GM18951 (cell line): Measurements from ENCODE around the gene RNF25.

Source experiments
- POLR2A ChIP-seq: IDR thresholded peaks from 4 replicates; pipeline ENCODE4 v1.6.1; 2011; ENCODE audit warnings: mild to moderate bottlenecking; ENCODE audit not compliant: insufficient read length, insufficient read depth; ENCODE audit errors: extremely low read depth
- in situ Hi-C: fragments of 300-500 bp; cut with MboI; formaldehyde crosslinking; loops from one replicate; pipeline ENCODE4 v1.12.0; 2022; ENCODE audit warnings: low sequenced_read_pairs, mixed read lengths, inconsistent platforms; ENCODE audit not compliant: unreplicated experiment

The RNF25 gene

DNA sequence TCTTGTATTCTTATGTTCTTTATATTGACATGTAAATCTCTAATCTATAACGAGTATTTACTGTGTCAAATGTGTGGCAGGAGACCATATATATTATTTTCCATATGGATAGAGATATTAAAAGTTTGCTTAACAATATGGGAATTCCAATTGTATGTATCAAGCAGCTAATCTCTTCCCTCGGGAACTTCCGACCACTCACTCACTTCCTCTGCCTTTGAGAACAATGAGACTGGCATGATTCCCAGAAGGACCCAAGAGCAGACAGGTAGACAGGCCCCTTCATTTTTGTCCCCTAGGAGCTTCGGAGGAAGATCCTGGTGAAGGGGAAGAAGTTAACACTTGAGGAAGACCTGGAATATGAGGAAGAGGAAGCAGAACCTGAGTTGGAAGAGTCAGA is 40.0 kb downstream of the RNF25 start:
- no peak for TF ChIP-seq POLR2A
- in situ Hi-C loops = no loop called here

DNA sequence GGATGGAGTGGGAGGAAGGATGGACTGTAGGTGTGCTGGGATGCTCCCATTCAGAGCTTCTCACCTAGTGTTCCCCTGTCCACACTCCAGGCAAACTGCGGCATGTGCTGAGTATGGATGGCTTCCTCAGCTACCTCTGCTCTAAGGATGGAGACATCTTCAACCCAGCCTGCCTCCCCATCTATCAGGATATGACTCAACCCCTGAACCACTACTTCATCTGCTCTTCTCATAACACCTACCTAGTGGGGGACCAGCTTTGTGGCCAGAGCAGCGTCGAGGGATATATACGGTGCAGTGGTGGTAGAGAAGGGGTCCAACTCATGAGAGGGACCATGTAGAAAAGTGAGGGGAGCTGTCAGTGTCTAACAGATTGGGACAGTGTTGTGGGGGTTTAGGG is 43.9 kb downstream of the RNF25 start:
- in situ Hi-C loops = no loop called here
- TF ChIP-seq POLR2A = no peak

- in situ Hi-C loops = no loop called here
- no peak for TF ChIP-seq POLR2A
Measured at GRCh38 chr2:218626369-218626768, 45.4 kb downstream of the RNF25 start.

DNA sequence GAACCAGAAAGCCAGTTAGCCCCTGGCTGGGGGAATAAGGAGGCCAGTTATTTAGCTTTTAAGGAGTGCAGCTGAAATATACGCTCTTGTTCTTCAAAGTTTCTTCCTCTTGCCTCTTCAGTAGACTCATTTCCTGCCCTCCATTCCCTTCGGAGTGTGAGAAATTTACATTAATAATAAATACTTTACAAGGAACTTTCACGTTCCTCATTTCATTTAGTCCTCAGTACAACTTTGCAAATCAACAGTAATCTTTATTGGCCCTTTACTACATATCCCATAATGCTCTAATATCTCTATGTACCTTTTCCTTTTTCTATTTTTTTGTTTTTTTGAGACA is 48.5 kb downstream of the RNF25 start:
- in situ Hi-C loops = no loop called here
- TF ChIP-seq POLR2A = no peak

GRCh38 chr2:218622606-218623365 is 49.0 kb downstream of the RNF25 start:
- in situ Hi-C loops = no loop called here

GRCh38 chr2:218621007-218621406 is 50.8 kb downstream of the RNF25 start:
- no peak for TF ChIP-seq POLR2A
- in situ Hi-C loops = no loop called here

More at GRCh38 chr2:218622606-218623365, 49.0 kb downstream of the RNF25 start:
- no peak for TF ChIP-seq POLR2A

- TF ChIP-seq POLR2A = no peak
- in situ Hi-C loops = no loop called here
Measured at GRCh38 chr2:218618102-218618860, 53.5 kb downstream of the RNF25 start.

- in situ Hi-C loops = no loop called here
- no peak for TF ChIP-seq POLR2A
Measured at GRCh38 chr2:218615868-218616315, 55.9 kb downstream of the RNF25 start.
